ENCODE measurements around the gene MTFMT.
"Not testable (repeated sequence)": the region's sequence is repeated elsewhere in the genome, so short reads cannot be mapped to it uniquely, and the experiment has no call there.

The MTFMT gene

GRCh38 chr15:65033659-65034269 is 4.3 kb upstream of the MTFMT start:
- H3K27ac Mint-ChIP-seq: no peak overlapping the region
- peaks cover 18% of the 10 kb centered on the region for H3K27me3 Mint-ChIP-seq
- no peaks in the 10 kb centered on the region for H3K36me3 Mint-ChIP-seq (ENCODE audit: low read depth)
- no peaks in the 10 kb centered on the region for H3K9me3 Mint-ChIP-seq
- no peak overlapping the region for H3K4me3 Mint-ChIP-seq
- peaks cover 4% of the 10 kb centered on the region for H3K4me1 Mint-ChIP-seq (ENCODE audit: low read depth)

GRCh38 chr15:65032801-65033537 is 3.5 kb upstream of the MTFMT start:
- H3K4me1 Mint-ChIP-seq (ENCODE audit: low read depth): peaks cover 10% of the 10 kb centered on the region
- no peak overlapping the region for H3K27ac Mint-ChIP-seq
- no peaks in the 10 kb centered on the region for H3K36me3 Mint-ChIP-seq (ENCODE audit: low read depth)
- H3K9me3 Mint-ChIP-seq: no peaks in the 10 kb centered on the region
- H3K4me3 Mint-ChIP-seq: no peak overlapping the region
- H3K27me3 Mint-ChIP-seq: peaks cover 18% of the 10 kb centered on the region

- Mint-ChIP-seq H3K4me3 (peak overlapping the region; percentile 48), H3K36me3 (ENCODE audit: low read depth) (peaks cover 19% of the 10 kb centered on the region), H3K9me3 (no peaks in the 10 kb centered on the region), H3K27ac (no peak overlapping the region), H3K27me3 (peaks cover 18% of the 10 kb centered on the region), H3K4me1 (ENCODE audit: low read depth) (peaks cover 15% of the 10 kb centered on the region)
Observed at GRCh38 chr15:65029736-65030208, 333 bp upstream of the MTFMT start.

GRCh38 chr15:65028338-65028737 is 1.1 kb downstream of the MTFMT start:
- Mint-ChIP-seq H3K27me3 (peaks cover 18% of the 10 kb centered on the region), H3K4me1 (ENCODE audit: low read depth) (peaks cover 18% of the 10 kb centered on the region), H3K9me3 (no peaks in the 10 kb centered on the region), H3K4me3 (peak overlapping the region; percentile 94), H3K27ac (peak overlapping the region; percentile 86), H3K36me3 (ENCODE audit: low read depth) (peaks cover 30% of the 10 kb centered on the region)

- peaks cover 17% of the 10 kb centered on the region for H3K27me3 Mint-ChIP-seq
Observed at GRCh38 chr15:65027593-65027992, 1.8 kb downstream of the MTFMT start.

GRCh38 chr15:65026756-65027155 is 2.7 kb downstream of the MTFMT start:
- Mint-ChIP-seq H3K4me3 (no peak overlapping the region), H3K9me3 (no peaks in the 10 kb centered on the region), H3K4me1 (ENCODE audit: low read depth) (peaks cover 15% of the 10 kb centered on the region), H3K27ac (no peak overlapping the region), H3K36me3 (ENCODE audit: low read depth) (peaks cover 39% of the 10 kb centered on the region), H3K27me3 (peaks cover 9% of the 10 kb centered on the region)

More at GRCh38 chr15:65027593-65027992, 1.8 kb downstream of the MTFMT start:
- peaks cover 15% of the 10 kb centered on the region for H3K4me1 Mint-ChIP-seq (ENCODE audit: low read depth)
- H3K9me3 Mint-ChIP-seq: no peaks in the 10 kb centered on the region
- peak overlapping the region; percentile 94 for H3K4me3 Mint-ChIP-seq
- peaks cover 37% of the 10 kb centered on the region for H3K36me3 Mint-ChIP-seq (ENCODE audit: low read depth)
- peak overlapping the region; percentile 86 for H3K27ac Mint-ChIP-seq

- H3K9me3 Mint-ChIP-seq: no peaks in the 10 kb centered on the region
Observed at GRCh38 chr15:65021488-65021887, 8.0 kb downstream of the MTFMT start.

GRCh38 chr15:65020419-65020818 is 9.0 kb downstream of the MTFMT start:
- Mint-ChIP-seq H3K4me3 (no peak overlapping the region), H3K36me3 (ENCODE audit: low read depth) (peaks cover 68% of the 10 kb centered on the region), H3K9me3 (no peaks in the 10 kb centered on the region), H3K27ac (no peak overlapping the region), H3K27me3 (no peaks in the 10 kb centered on the region), H3K4me1 (ENCODE audit: low read depth) (peaks cover 4% of the 10 kb centered on the region)

More at GRCh38 chr15:65021488-65021887, 8.0 kb downstream of the MTFMT start:
- Mint-ChIP-seq H3K27me3 (no peaks in the 10 kb centered on the region), H3K27ac (no peak overlapping the region), H3K4me3 (no peak overlapping the region), H3K4me1 (ENCODE audit: low read depth) (peaks cover 4% of the 10 kb centered on the region), H3K36me3 (ENCODE audit: low read depth) (peaks cover 70% of the 10 kb centered on the region)

GRCh38 chr15:65011198-65011597 is 18.2 kb downstream of the MTFMT start:
- peaks cover 57% of the 10 kb centered on the region for H3K36me3 Mint-ChIP-seq (ENCODE audit: low read depth)
- H3K27ac Mint-ChIP-seq: not testable (repeated sequence)

GRCh38 chr15:65008983-65009382 is 20.5 kb downstream of the MTFMT start:
- H3K36me3 Mint-ChIP-seq (ENCODE audit: low read depth): peaks cover 48% of the 10 kb centered on the region
- H3K27me3 Mint-ChIP-seq: no peaks in the 10 kb centered on the region
- H3K9me3 Mint-ChIP-seq: peaks cover 4% of the 10 kb centered on the region
- no peak overlapping the region for H3K4me3 Mint-ChIP-seq
- no peak overlapping the region for H3K27ac Mint-ChIP-seq
- H3K4me1 Mint-ChIP-seq (ENCODE audit: low read depth): no peaks in the 10 kb centered on the region

More at GRCh38 chr15:65011198-65011597, 18.2 kb downstream of the MTFMT start:
- H3K4me3 Mint-ChIP-seq; H3K27me3 Mint-ChIP-seq; H3K9me3 Mint-ChIP-seq; H3K4me1 Mint-ChIP-seq (ENCODE audit: low read depth): not testable (repeated sequence)

- H3K27me3 Mint-ChIP-seq: no peaks in the 10 kb centered on the region
- H3K4me1 Mint-ChIP-seq (ENCODE audit: low read depth): no peaks in the 10 kb centered on the region
- no peak overlapping the region for H3K4me3 Mint-ChIP-seq
- no peak overlapping the region for H3K27ac Mint-ChIP-seq
- H3K36me3 Mint-ChIP-seq (ENCODE audit: low read depth): peaks cover 40% of the 10 kb centered on the region
- no peaks in the 10 kb centered on the region for H3K9me3 Mint-ChIP-seq
Observed at GRCh38 chr15:65006876-65007275, 22.6 kb downstream of the MTFMT start.

GRCh38 chr15:65004993-65005392 is 24.4 kb downstream of the MTFMT start:
- no peaks in the 10 kb centered on the region for H3K4me1 Mint-ChIP-seq (ENCODE audit: low read depth)
- no peaks in the 10 kb centered on the region for H3K9me3 Mint-ChIP-seq
- peaks cover 25% of the 10 kb centered on the region for H3K36me3 Mint-ChIP-seq (ENCODE audit: low read depth)
- no peaks in the 10 kb centered on the region for H3K27me3 Mint-ChIP-seq
- no peak overlapping the region for H3K4me3 Mint-ChIP-seq
- H3K27ac Mint-ChIP-seq: no peak overlapping the region

- Mint-ChIP-seq H3K27ac (no peak overlapping the region), H3K36me3 (ENCODE audit: low read depth) (peaks cover under 1% of the 10 kb centered on the region), H3K4me1 (ENCODE audit: low read depth) (no peaks in the 10 kb centered on the region), H3K27me3 (no peaks in the 10 kb centered on the region), H3K9me3 (no peaks in the 10 kb centered on the region), H3K4me3 (no peak overlapping the region)
Observed at GRCh38 chr15:64997745-64998375, 31.6 kb downstream of the MTFMT start.

GRCh38 chr15:64997066-64997465 is 32.4 kb downstream of the MTFMT start:
- Mint-ChIP-seq H3K4me1 (ENCODE audit: low read depth) (no peaks in the 10 kb centered on the region), H3K4me3 (no peak overlapping the region), H3K36me3 (ENCODE audit: low read depth) (no peaks in the 10 kb centered on the region), H3K27me3 (no peaks in the 10 kb centered on the region), H3K27ac (no peak overlapping the region), H3K9me3 (no peaks in the 10 kb centered on the region)

- no peaks in the 10 kb centered on the region for H3K9me3 Mint-ChIP-seq
- no peak overlapping the region for H3K27ac Mint-ChIP-seq
Observed at GRCh38 chr15:64993290-64993689, 36.1 kb downstream of the MTFMT start.

More at GRCh38 chr15:64993290-64993689, 36.1 kb downstream of the MTFMT start:
- Mint-ChIP-seq H3K4me3 (peak overlapping the region; percentile 42), H3K27me3 (no peaks in the 10 kb centered on the region), H3K4me1 (ENCODE audit: low read depth) (peaks cover 22% of the 10 kb centered on the region), H3K36me3 (ENCODE audit: low read depth) (peaks cover 2% of the 10 kb centered on the region)

Measured in stimulated activated naive CD8-positive, alpha-beta T cell treated with anti-CD3 and anti-CD28 coated beads, Interleukin-15, Interleukin-2, amounts not matched to agents 100 ng/mL and 50 ng/mL, for 24 hours (primary cell).